ENCODE results near the gene DNAL1. TPM values are rescaled to one million over a fixed set of nuclear protein-coding genes. Genes with fewer than 3 reads are reported as not detected.

DNAL1 gene
- total RNA-seq, result 8.3 and 11.1 TPM in 2 replicates

GRCh38 chr14:73644531-73645247, at the start of gene DNAL1:
Gene DNAL1, plus strand, starts transcription at chr14:73644986. Its CDS starts 54 bp downstream, at chr14:73645040.

DNA sequence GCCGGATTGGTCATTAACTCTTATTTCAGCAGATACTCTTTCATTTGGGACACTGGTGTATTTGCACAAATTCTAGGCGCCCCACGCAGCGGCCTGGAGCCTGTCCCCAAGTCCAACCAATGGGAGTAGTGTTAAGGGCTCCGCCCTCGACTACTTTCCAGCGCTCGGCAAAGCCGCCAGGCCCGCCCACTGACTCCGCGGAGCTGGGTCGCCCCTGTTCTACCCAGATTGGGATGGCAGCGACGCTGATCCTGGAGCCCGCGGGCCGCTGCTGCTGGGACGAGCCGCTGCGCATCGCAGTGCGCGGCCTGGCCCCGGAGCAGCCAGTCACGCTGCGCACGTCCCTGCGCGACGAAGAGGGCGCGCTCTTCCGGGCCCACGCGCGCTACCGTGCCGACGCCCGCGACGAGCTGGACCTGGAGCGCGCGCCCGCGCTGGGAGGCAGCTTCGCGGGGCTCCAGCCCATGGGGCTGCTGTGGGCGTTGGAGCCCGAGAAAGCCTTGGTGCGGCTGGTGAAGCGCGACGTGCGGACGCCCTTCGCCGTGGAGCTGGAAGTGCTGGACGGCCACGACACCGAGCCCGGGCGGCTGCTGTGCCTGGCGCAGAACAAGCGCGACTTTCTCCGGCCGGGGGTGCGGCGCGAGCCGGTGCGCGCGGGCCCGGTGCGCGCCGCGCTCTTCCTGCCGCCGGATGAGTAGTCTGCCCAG, 32.3 kb upstream of the DNAL1 start, which contains the start of gene ACOT6:
Gene ACOT6, plus strand, starts transcription at position 179 of the 707 bp plus-strand sequence. Its CDS starts 55 bp downstream, at position 234.

GRCh38 chr14:73713803-73714655, 69.2 kb downstream of the DNAL1 start, which contains the start of gene PNMA1:
Gene PNMA1, minus strand, starts transcription at chr14:73714384. Its CDS starts 745 bp downstream, at chr14:73713639.

Other genes starting within 250 kb of the DNAL1 start
- gene NUMB, start 186.4 kb upstream of the DNAL1 start, total RNA-seq, result 40.7 and 52.7 TPM in 2 replicates
- 13.7 and 23.8 TPM in 2 replicates for gene RIOX1, start 154.1 kb upstream of the DNAL1 start, total RNA-seq
- 2.4 and 8.4 TPM in 2 replicates for gene ACOT1, start 107.8 kb upstream of the DNAL1 start, total RNA-seq
- gene HEATR4, start 86.0 kb upstream of the DNAL1 start, total RNA-seq, result not detected in 2 replicates
- gene ACOT2, start 75.8 kb upstream of the DNAL1 start, total RNA-seq, result 23.2 and 48.6 TPM in 2 replicates
- gene ACOT4, start 53.1 kb upstream of the DNAL1 start, total RNA-seq, result 0.88 and 1.7 TPM in 2 replicates
- gene ACOT6, start 32.5 kb upstream of the DNAL1 start, total RNA-seq, result not detected in 2 replicates
- 11.2 and 23.0 TPM in 2 replicates for gene PNMA1, start 69.4 kb downstream of the DNAL1 start, total RNA-seq
- gene PTGR2, start 206.8 kb downstream of the DNAL1 start, total RNA-seq, result 3.5 and 3.8 TPM in 2 replicates
- 42.5 and 46.1 TPM in 2 replicates for gene ZNF410, start 241.9 kb downstream of the DNAL1 start, total RNA-seq

Measured in epithelial cell of alveolus of lung (primary cell).